GM12878 (cell line): ENCODE measurements around the gene SPDYC. TPM values are rescaled to one million over a fixed set of nuclear protein-coding genes. Genes with fewer than 3 reads are reported as not detected.
A peak's percentile ranks its signal among the peaks of the same experiment; 100 is the strongest.

Experiments
- BCL3 ChIP-seq: IDR thresholded peaks from 2 replicates; pipeline ENCODE4 v1.6.1; 2011; ENCODE audit warnings: borderline replicate concordance, low read depth, mild to moderate bottlenecking, moderate library complexity, low read length; ENCODE audit not compliant: insufficient read depth, poor library complexity, severe bottlenecking
- BHLHE40 ChIP-seq, 2 experiments: fragments of 450-650 bp in 1 of 2; IDR thresholded peaks; 2 replicates each; pipeline ENCODE4 v1.6.1; 2011 to 2017; ENCODE audit warnings: low read depth in 2 of 2, borderline replicate concordance in 1 of 2, improper control_type of control experiment in 1 of 2, low read length in 1 of 2, mild to moderate bottlenecking in 1 of 2
- BRCA1 ChIP-seq: IDR thresholded peaks from 2 replicates; pipeline ENCODE4 v1.6.1; 2011; ENCODE audit warnings: low read depth, low read length, improper control_type of control experiment
- CEBPB ChIP-seq, 2 experiments: fragments of 150-350 bp in 1 of 2; IDR thresholded peaks; 2 replicates each; pipeline ENCODE4 v1.6.1; 2012 to 2014; ENCODE audit warnings: low read depth in 2 of 2, low read length in 2 of 2, borderline replicate concordance in 1 of 2, inconsistent platforms in 1 of 2
- CHD2 ChIP-seq: IDR thresholded peaks from 2 replicates; pipeline ENCODE4 v1.6.1; 2011; ENCODE audit warnings: low read depth, low read length, improper control_type of control experiment, borderline replicate concordance
- CHD4 ChIP-seq: fragments of 200-600 bp; sonication (generic); IDR thresholded peaks from 2 replicates; pipeline ENCODE4 v1.6.1; 2016; ENCODE audit warnings: mild to moderate bottlenecking
- CREB1 ChIP-seq: IDR thresholded peaks from 2 replicates; pipeline ENCODE4 v1.6.1; 2012; ENCODE audit warnings: low read depth, mild to moderate bottlenecking, inconsistent platforms
- CREM ChIP-seq: IDR thresholded peaks from 2 replicates; pipeline ENCODE4 v1.6.1; 2014; ENCODE audit warnings: antibody characterized with exemption, low read depth
- CTCF ChIP-seq, 3 experiments: IDR thresholded peaks in 2 of 3; conservative IDR thresholded peaks in 1 of 3; 2 replicates each; pipeline ENCODE4 v1.5.1; 2011; ENCODE audit warnings: low read depth in 3 of 3, low read length in 3 of 3, mild to moderate bottlenecking in 3 of 3, control low read depth in 2 of 3, moderate library complexity in 2 of 3, inconsistent platforms in 1 of 3, mixed read lengths in 1 of 3; ENCODE audit not compliant: control insufficient read depth in 2 of 3, insufficient read depth in 1 of 3; ENCODE audit errors: extremely low read depth in 1 of 3
- E2F4 ChIP-seq: IDR thresholded peaks from 2 replicates; pipeline ENCODE4 v1.6.1; 2012; ENCODE audit warnings: low read depth, low read length, improper control_type of control experiment
- EP300 ChIP-seq, 2 experiments: fragments of 150-350 bp in 1 of 2; IDR thresholded peaks; 2 replicates each; pipeline ENCODE4 v1.6.1; 2011 to 2012; ENCODE audit warnings: low read depth in 2 of 2, low read length in 2 of 2, borderline replicate concordance in 1 of 2, improper control_type of control experiment in 1 of 2, inconsistent platforms in 1 of 2; ENCODE audit not compliant: control insufficient read depth in 1 of 2
- IRF4 ChIP-seq: IDR thresholded peaks from 2 replicates; pipeline ENCODE4 v1.6.1; 2011; ENCODE audit warnings: low read depth, low read length
- JUND ChIP-seq: IDR thresholded peaks from 2 replicates; pipeline ENCODE4 v1.6.1; 2012; ENCODE audit warnings: low read depth, mild to moderate bottlenecking, low read length, improper control_type of control experiment, moderate library complexity
- KDM1A ChIP-seq: fragments of 200-600 bp; sonication (generic); IDR thresholded peaks from 2 replicates; pipeline ENCODE4 v1.6.1; 2016; ENCODE audit warnings: borderline replicate concordance
- MEF2B ChIP-seq: fragments of 450-650 bp; IDR thresholded peaks from 2 replicates; pipeline ENCODE4 v1.6.1; 2018; ENCODE audit warnings: mild to moderate bottlenecking, moderate library complexity; ENCODE audit not compliant: partially characterized antibody, poor library complexity, severe bottlenecking
- NR2C2 ChIP-seq: IDR thresholded peaks from 2 replicates; pipeline ENCODE4 v1.6.1; 2011; ENCODE audit warnings: borderline replicate concordance, low read depth; ENCODE audit not compliant: control insufficient read depth, insufficient read length
- PBX3 ChIP-seq: IDR thresholded peaks from 2 replicates; pipeline ENCODE4 v1.6.1; 2011; ENCODE audit warnings: mild to moderate bottlenecking, low read depth, low read length, moderate library complexity; ENCODE audit not compliant: insufficient replicate concordance
- POLR2AphosphoS2 ChIP-seq: IDR thresholded peaks from 2 replicates; pipeline ENCODE4 v1.6.1; 2011; ENCODE audit warnings: low read depth, mild to moderate bottlenecking, low read length, improper control_type of control experiment, moderate library complexity
- SREBF1 ChIP-seq: IDR thresholded peaks from 2 replicates; pipeline ENCODE4 v1.6.1; 2012; ENCODE audit warnings: mild to moderate bottlenecking, low read length
- TAF1 ChIP-seq: IDR thresholded peaks from 2 replicates; pipeline ENCODE4 v1.6.1; 2011; ENCODE audit warnings: mild to moderate bottlenecking, low read depth, low read length, borderline replicate concordance
- USF2 ChIP-seq: IDR thresholded peaks from 2 replicates; pipeline ENCODE4 v1.6.1; 2011; ENCODE audit warnings: low read depth, low read length, improper control_type of control experiment, borderline replicate concordance
- ZNF24 ChIP-seq: fragments of 450-650 bp; IDR thresholded peaks from 2 replicates; pipeline ENCODE4 v1.6.1; 2017; ENCODE audit warnings: antibody characterized with exemption, mild to moderate bottlenecking
- ZSCAN29 ChIP-seq: fragments of 450-650 bp; IDR thresholded peaks from 2 replicates; pipeline ENCODE4 v1.6.1; 2017; ENCODE audit warnings: mild to moderate bottlenecking, moderate library complexity
- polyA plus RNA-seq, 11 experiments: library from polyadenylated mRNA; depleted of rRNA in 4 of 11; unstranded in 6 of 11; stranded (reverse) in 5 of 11; fragments of >200 nt; fragmentation: Nextera tagmentation in 4 of 11; fragmentation: Illumina TruSeq in 1 of 11; extraction: Ambion mirVana in 4 of 11; extraction: Trizol in 1 of 11; gene quantifications; 1 replicate in 1 of 11; 2 replicates in 10 of 11; pipeline versions ENCODE4 v1.2.1 to v1.2.3, GENCODE V29; 2011 to 2016; ENCODE audit warnings: inconsistent platforms in 2 of 11, missing spikeins in 2 of 11, low read depth in 1 of 11
- total RNA-seq, 4 experiments: library from RNA; depleted of rRNA in 3 of 4; stranded (reverse); fragments of >200 nt in 3 of 4; fragmentation: Illumina TruSeq in 1 of 4; extraction: Trizol in 1 of 4; gene quantifications; 2 replicates each; pipeline versions ENCODE4 v1.2.1 to v1.2.3, GENCODE V29; 2013 to 2021

The SPDYC gene
- total and polyA plus RNA-seq, 10 of the 15 experiments (the other 5 are each of a cell fraction or from before 2014, with no cell fraction given), result not detected

GRCh38 chr11:65134240-65134951 lies 35.6 kb upstream of the SPDYC start, which contains the start of gene SYVN1 (continued):
- TF ChIP-seq EP300 (IDR thresholded peaks at IDR 0.05; ENCODE audit: borderline replicate concordance in 1 of 2, control insufficient read depth in 1 of 2, low read depth in 2 of 2, low read length in 2 of 2), result no peak
- peak; percentile 93 to 98 for TF ChIP-seq BHLHE40 (IDR thresholded peaks at IDR 0.05; ENCODE audit: borderline replicate concordance in 1 of 2, low read depth in 2 of 2, low read length in 1 of 2)
- peak; percentile 82 for TF ChIP-seq CREB1
- peak; percentile 16; the same call in 1 of the 2 replicates for TF ChIP-seq CHD2
- TF ChIP-seq PBX3, result no peak
- peak; percentile 98 for TF ChIP-seq JUND
- no peak for TF ChIP-seq ZNF24
- TF ChIP-seq CREM, result peak; percentile 90
- peak; percentile 72 for TF ChIP-seq POLR2AphosphoS2
- peak; percentile 74 for TF ChIP-seq TAF1
- no peak for TF ChIP-seq NR2C2
- TF ChIP-seq USF2, result no peak
- TF ChIP-seq CTCF (IDR thresholded peaks at IDR 0.05 in 2 of 3, conservative IDR thresholded peaks at IDR 0.05 in 1 of 3; ENCODE audit: control insufficient read depth in 2 of 3, extremely low read depth in 1 of 3, insufficient read depth in 1 of 3, low read depth in 3 of 3, low read length in 3 of 3), result 0 out of 6 replicates have a peak, but pooled peaks of 1 of the 3 experiments have one; percentile 1
- no peak for TF ChIP-seq BCL3
- no peak for TF ChIP-seq KDM1A
- TF ChIP-seq CHD4, result no peak
- no peak for TF ChIP-seq BRCA1
- no peak for TF ChIP-seq CEBPB (IDR thresholded peaks at IDR 0.05; ENCODE audit: borderline replicate concordance in 1 of 2, low read depth in 2 of 2, low read length in 2 of 2)
- peak; percentile 43; the same call in 1 of the 2 replicates for TF ChIP-seq ZSCAN29
- TF ChIP-seq SREBF1, result peak; percentile 92
- no peak for TF ChIP-seq E2F4
- TF ChIP-seq IRF4, result no peak
- TF ChIP-seq MEF2B, result no peak
